ENCODE results near the gene UBIAD1. TPM values are rescaled to one million over a fixed set of nuclear protein-coding genes. Genes with fewer than 3 reads are reported as not detected.

The UBIAD1 gene
- total and polyA plus RNA-seq, 2 of the 4 experiments (the other 2 are of a cell fraction): 6.3 to 9.5 TPM

- ChIA-PET CTCF (interaction anchor here (0.7 kb wide), 1 partner anchor 83 kb away, joined by 3 read pairs; no protein-coding TSS in a partner anchor), POLR2A (ENCODE audit: unreplicated experiment) (no interaction called here)
- Histone ChIP-seq H3K14ac (replicated peaks; ENCODE audit: low read depth, low read length) (no peak overlapping the region), H3K9me1 (ENCODE audit: insufficient read depth, low read length) (peaks cover 8% of the 10 kb centered on the region; the same call in 1 of the 2 replicates), H2BK120ac (ENCODE audit: low read depth, low read length) (no peak overlapping the region), H2BK15ac (ENCODE audit: low read depth, low read length) (no peak overlapping the region), H3K18ac (ENCODE audit: low read depth, low read length) (no peak overlapping the region), H3K79me1 (ENCODE audit: low read depth in 1 of 2, low read length in 2 of 2) (no peaks in the 10 kb centered on the region), H2AK5ac (ENCODE audit: low read depth, low read length) (no peak overlapping the region), H3K23ac (ENCODE audit: low read depth, low read length) (no peak overlapping the region), H3K27ac (ENCODE audit: insufficient read depth, low read length) (no peak overlapping the region), H2AFZ (replicated peaks; ENCODE audit: low read length, poor library complexity) (no peak overlapping the region), H3K4me1 (ENCODE audit: control insufficient read depth, insufficient read depth, low read length) (no peaks in the 10 kb centered on the region; the same call in 1 of the 2 replicates), H2BK20ac (ENCODE audit: low read depth, low read length) (no peak overlapping the region), H4K20me1 (ENCODE audit: insufficient read depth, low read length) (peaks cover 8% of the 10 kb centered on the region; the same call in 1 of the 2 replicates), H3K9ac (ENCODE audit: low read depth, low read length) (no peak overlapping the region), H2BK5ac (ENCODE audit: low read depth, low read length, poor library complexity, severe bottlenecking) (no peak overlapping the region), H3K4ac (ENCODE audit: low read depth, low read length) (no peak overlapping the region), H3K4me2 (ENCODE audit: low read depth, low read length) (no peak overlapping the region), H3K27me3 (ENCODE audit: control insufficient read depth, insufficient read depth, low read length) (no peaks in the 10 kb centered on the region), H3K36me3 (ENCODE audit: control insufficient read depth, insufficient read depth, low read length) (peaks cover 5% of the 10 kb centered on the region; the same call in 1 of the 2 replicates), H2AK9ac (replicated peaks; ENCODE audit: low read depth, low read length, poor library complexity) (no peak overlapping the region), H3K4me3 (ENCODE audit: insufficient read depth, low read depth, low read length) (no peak overlapping the region), H3K56ac (ENCODE audit: extremely low read depth, insufficient read depth, low read length) (no peak overlapping the region), H3K9me3 (ENCODE audit: control insufficient read depth, insufficient read depth, low read length) (no peaks in the 10 kb centered on the region), H4K91ac (ENCODE audit: insufficient read depth, low read depth, low read length) (no peak overlapping the region), H4K5ac (ENCODE audit: low read depth, low read length) (no peak overlapping the region), H4K8ac (ENCODE audit: low read depth in 2 of 2, low read length in 2 of 2) (no peak overlapping the region)
- intact Hi-C loops (cut with micrococcal nuclease): no loop called here
- ATAC-seq (ENCODE audit: low read depth) (no peak), DNase-seq (no peak)
- dilution Hi-C loops (cut with HindIII; ENCODE audit: low sequenced_read_pairs, unreplicated experiment): no loop called here
- no CpG with 5 or more reads among the region's 2 CpGs for WGBS, 2 experiments (ENCODE audit: extremely low coverage in 2 of 2, insufficient read length in 1 of 2)
- in situ Hi-C loops (cut with MboI; ENCODE audit: low sequenced_read_pairs): no loop called here
- TF ChIP-seq MAFK (IDR thresholded peaks at IDR 0.05; ENCODE audit: low read depth, low read length) (no peak), RFX5 (IDR thresholded peaks at IDR 0.05; ENCODE audit: low read depth, low read length) (no peak), NFE2L2 (IDR thresholded peaks at IDR 0.05; ENCODE audit: low read depth, low read length) (no peak), SMC3 (IDR thresholded peaks at IDR 0.05; ENCODE audit: low read depth, low read length) (no peak), MXI1 (IDR thresholded peaks at IDR 0.05; ENCODE audit: borderline replicate concordance, low read depth, low read length) (no peak), BHLHE40 (IDR thresholded peaks at IDR 0.05; ENCODE audit: low read depth, low read length) (no peak), POLR2A (IDR thresholded peaks at IDR 0.05; ENCODE audit: low read depth, low read length) (no peak), CHD1 (IDR thresholded peaks at IDR 0.05; ENCODE audit: low read depth, low read length) (no peak)
- TF ChIP-seq, protein P1, sequence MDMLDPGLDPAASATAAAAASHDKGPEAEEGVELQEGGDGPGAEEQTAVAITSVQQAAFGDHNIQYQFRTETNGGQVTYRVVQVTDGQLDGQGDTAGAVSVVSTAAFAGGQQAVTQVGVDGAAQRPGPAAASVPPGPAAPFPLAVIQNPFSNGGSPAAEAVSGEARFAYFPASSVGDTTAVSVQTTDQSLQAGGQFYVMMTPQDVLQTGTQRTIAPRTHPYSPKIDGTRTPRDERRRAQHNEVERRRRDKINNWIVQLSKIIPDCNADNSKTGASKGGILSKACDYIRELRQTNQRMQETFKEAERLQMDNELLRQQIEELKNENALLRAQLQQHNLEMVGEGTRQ (IDR thresholded peaks at IDR 0.05; ENCODE audit: low read depth, low read length): no peak
- TF ChIP-seq, protein P2, sequence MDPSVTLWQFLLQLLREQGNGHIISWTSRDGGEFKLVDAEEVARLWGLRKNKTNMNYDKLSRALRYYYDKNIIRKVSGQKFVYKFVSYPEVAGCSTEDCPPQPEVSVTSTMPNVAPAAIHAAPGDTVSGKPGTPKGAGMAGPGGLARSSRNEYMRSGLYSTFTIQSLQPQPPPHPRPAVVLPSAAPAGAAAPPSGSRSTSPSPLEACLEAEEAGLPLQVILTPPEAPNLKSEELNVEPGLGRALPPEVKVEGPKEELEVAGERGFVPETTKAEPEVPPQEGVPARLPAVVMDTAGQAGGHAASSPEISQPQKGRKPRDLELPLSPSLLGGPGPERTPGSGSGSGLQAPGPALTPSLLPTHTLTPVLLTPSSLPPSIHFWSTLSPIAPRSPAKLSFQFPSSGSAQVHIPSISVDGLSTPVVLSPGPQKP (IDR thresholded peaks at IDR 0.05; ENCODE audit: borderline replicate concordance, low read depth, low read length): no peak
- no TSS peak for BruUV-seq (replicated peaks)
Measured at GRCh38 chr1:11295905-11296304, 22.9 kb downstream of the UBIAD1 start.
